WTC11 (cell line): ENCODE measurements around the gene GABRB1.

ENCODE experiments used
- ETV6 ChIP-seq: sonication (generic); formaldehyde crosslinking; IDR thresholded peaks from 2 replicates; pipeline ENCODE4 v1.8.1; 2022; ENCODE audit warnings: mild to moderate bottlenecking, missing genetic modification reagents
- SOX15 ChIP-seq: fragments of 250-450 bp; sonication (Bioruptor Pico); IDR thresholded peaks from 2 replicates; pipeline ENCODE4 v1.9.0; 2021; ENCODE audit warnings: mild to moderate bottlenecking
- TF ChIP-seq, protein P1 (sequence below): fragments of 200-600 bp; IDR thresholded peaks from 2 replicates; pipeline ENCODE4 v1.8.0; 2022; ENCODE audit warnings: antibody characterized with exemption
- TF ChIP-seq, protein P2 (sequence below): sonication (generic); formaldehyde crosslinking; IDR thresholded peaks from 2 replicates; pipeline ENCODE4 v1.8.0; 2022; ENCODE audit warnings: mild to moderate bottlenecking, missing genetic modification reagents

DNA sequence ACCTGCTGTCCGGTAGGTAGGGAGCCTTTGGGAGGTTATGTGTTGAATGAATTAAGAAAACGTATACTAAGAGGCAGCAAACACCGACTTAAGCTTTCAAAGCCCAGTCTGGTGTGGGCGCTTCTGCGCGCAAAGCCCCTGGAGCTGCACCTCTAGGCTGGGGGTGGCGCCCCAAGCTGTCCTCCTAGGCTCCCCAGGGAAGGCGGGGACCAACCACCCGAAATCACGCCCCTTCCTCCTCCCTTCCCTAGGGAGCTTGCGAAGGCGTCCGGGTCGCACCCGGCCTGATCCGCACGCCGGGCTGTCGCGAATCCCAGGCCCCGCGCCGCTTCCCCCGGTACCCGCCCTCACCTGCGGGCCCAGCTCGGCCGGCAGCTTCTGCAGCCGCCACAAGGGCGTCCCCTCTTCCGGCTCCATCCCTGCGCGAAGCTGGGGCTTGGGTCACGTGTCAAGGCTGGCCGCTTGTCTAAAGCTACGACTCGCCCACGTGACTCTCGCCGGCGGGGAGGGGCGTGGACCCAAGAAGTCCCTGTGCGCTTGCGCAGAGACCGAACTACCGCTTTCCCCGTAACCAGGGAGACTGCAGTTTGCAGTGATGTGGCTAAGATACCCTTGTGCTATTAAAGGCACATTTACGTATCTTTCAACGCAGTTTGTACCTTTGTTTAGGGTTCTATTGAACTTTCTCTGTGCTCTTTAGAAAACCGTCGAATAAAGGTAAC is 432.0 kb downstream of the GABRB1 start, which contains the start of gene COMMD8:
- TF ChIP-seq, protein P1, sequence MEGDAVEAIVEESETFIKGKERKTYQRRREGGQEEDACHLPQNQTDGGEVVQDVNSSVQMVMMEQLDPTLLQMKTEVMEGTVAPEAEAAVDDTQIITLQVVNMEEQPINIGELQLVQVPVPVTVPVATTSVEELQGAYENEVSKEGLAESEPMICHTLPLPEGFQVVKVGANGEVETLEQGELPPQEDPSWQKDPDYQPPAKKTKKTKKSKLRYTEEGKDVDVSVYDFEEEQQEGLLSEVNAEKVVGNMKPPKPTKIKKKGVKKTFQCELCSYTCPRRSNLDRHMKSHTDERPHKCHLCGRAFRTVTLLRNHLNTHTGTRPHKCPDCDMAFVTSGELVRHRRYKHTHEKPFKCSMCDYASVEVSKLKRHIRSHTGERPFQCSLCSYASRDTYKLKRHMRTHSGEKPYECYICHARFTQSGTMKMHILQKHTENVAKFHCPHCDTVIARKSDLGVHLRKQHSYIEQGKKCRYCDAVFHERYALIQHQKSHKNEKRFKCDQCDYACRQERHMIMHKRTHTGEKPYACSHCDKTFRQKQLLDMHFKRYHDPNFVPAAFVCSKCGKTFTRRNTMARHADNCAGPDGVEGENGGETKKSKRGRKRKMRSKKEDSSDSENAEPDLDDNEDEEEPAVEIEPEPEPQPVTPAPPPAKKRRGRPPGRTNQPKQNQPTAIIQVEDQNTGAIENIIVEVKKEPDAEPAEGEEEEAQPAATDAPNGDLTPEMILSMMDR, result no peak
- TF ChIP-seq ETV6 (CRISPR knock-in tag), result peak; percentile 62; the same call in 1 of the 2 replicates
- TF ChIP-seq, protein P2, sequence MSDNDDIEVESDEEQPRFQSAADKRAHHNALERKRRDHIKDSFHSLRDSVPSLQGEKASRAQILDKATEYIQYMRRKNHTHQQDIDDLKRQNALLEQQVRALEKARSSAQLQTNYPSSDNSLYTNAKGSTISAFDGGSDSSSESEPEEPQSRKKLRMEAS (CRISPR knock-in tag), result peak; percentile 97
- TF ChIP-seq SOX15, result no peak
